GM18526 (cell line): Measurements from ENCODE around the gene METTL15.

Experiments used
- POLR2A ChIP-seq: IDR thresholded peaks from 3 replicates; pipeline ENCODE4 v1.6.1; 2011; ENCODE audit not compliant: insufficient read length; ENCODE audit errors: extremely low read depth

METTL15 gene

DNA sequence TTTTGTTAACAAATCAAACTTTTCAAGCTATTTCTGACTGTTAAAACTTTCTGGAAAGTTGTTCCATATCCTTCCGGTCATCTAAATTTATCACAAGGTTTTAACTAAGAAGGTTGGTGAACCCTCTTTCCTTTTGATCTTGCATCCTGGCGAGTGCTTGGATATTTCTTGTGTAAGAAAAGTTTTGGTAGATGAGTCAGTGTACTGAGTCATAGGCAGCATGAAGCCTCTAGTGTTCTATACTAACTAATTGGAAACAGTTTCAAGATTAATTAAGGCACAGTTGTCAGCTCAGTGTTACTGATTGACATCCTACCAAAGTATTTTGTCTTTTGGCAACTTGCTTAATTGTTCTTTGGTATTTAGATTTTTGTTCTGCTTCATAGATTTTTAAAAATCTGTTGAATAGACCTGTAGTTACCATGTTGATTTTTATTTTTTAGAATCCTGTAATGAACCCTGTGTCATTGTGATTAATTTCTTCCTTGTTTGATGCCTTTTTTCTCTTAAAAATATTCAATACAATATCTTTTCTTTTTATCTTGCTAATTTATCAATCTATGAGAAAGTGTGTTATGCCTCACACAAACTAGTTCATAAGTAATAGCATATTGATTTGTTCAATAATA lies 38.0 kb downstream of the METTL15 start:
- TF ChIP-seq POLR2A: no peak

DNA sequence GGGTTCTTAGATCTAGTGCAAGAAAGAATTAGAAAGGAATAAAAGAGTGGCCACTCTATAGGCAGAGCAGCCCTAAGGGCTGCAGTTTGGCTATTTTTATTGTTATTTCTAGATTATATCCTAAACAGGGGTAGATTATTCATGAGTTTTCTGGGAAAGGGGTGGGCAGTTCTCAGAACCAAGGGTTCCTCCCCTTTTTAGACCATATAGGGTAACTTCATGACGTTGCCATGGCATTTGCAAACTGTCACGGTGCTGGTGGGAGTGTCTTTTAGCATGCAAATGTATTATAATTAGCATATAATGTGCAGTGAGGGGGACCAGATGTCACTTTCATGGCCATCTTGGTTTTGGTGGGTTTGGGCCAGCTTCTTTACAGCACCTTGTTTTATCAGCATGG lies 44.6 kb downstream of the METTL15 start:
- no peak for TF ChIP-seq POLR2A

DNA sequence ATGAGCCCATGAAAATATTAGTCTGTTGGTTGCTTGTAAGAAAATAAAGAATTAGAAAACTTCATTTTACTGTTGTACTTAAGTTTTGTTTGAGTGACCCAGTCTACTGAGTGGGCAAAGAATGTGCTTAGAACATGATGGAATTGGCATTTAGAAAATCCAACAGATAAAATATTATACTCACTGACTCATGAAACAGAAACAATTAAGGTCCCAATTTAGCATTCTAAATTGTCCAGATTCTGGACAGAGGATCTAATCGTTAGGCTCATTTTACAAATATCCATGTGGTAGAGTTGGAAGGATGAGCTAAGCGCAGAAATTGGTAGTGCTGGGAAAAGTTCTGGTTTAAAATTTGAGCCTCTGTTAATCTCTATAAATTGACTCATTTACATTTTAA lies 45.4 kb downstream of the METTL15 start:
- no peak for TF ChIP-seq POLR2A

DNA sequence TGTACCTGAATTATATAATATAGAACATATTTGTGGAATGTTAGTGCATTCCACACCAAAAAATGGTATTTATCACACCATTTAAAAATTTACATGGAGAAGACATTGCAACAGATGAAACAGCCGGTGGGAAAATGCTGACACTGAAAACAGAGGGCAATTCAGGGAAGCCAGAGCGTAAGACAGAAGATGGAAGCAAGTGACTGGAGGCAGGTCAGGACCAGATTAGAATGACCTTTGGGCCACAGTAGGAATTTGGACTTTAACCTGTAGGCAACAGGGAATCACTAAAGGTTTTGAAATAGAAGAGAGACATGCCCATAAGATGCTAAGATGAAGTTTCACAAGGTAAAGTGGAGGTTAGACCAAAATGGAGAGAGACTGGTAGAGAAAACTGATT lies 60.5 kb downstream of the METTL15 start:
- no peak for TF ChIP-seq POLR2A

DNA sequence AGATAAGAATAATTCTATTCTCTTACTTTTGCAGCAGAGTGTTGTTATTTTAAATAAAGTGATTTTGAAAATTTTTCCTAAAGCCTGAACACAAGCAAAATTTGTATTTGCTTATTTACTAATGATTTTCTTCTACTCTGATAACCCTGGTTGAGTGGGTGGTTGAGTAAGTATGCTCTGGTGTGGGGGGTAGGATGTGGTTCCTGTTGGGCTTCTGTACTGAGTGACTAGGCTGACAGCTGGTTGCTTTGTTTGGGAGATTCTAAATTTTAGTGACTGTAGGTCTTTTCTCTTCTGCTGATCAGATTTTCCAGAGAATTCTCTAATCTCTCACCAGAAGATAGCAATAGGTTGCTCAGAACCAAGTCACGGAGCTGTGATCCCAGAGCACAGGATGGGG lies 61.6 kb downstream of the METTL15 start:
- no peak for TF ChIP-seq POLR2A

DNA sequence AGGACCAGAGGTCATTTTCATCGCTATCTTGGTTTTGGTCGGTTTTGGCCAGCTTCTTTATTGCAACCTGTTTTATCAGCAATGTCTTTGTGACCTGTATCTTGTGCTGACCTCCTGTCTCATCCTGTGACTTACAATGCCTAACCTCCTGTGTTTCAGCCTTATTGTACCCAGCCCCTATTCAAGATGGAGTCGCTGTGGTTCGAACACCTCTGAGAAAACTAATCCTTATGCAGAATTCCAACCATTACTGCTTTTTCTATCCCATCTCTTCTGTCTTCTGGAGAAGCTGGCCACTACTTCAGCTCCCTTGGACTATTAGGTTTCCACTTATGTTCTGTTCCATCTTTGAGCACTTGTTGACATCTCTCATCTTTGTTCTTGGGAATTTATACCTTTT lies 62.6 kb downstream of the METTL15 start:
- TF ChIP-seq POLR2A: no peak

DNA sequence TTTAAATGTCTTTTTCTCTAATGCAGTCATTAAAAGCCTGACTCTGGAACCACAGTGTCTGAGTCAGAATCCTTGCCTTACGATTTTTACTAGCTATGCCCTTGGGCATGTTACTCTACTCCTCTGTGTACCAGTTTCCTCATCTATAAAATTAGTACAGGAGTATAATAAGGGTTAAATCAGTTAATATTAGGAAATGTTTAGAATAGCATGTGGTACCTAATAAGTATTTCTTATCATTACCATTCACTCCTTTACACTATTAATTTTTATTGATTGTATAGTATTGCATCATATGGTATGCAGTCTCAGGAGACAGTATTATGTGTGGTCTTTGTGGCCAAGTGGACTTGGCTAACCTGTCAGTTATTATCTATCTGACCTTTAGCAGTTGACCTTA lies 68.2 kb downstream of the METTL15 start:
- no peak for TF ChIP-seq POLR2A

DNA sequence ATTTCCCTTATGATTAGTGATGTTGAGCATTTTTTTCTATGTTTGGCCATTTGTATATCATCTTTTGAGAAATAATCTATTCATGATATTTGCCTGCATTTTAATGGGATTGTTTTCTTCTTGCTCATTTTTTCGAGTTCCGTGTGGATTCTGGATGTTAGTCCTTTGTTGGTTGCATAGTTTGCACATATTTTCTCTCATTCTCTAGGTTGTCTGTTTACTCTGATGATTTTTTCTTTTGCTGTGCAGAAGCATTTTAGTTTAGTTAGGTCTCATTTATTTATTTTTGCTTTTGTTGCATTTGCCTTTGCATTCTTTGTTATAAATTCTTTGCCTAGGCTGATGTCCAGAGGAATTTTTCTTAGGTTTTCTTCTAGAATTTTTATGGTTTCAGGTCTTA lies 87.3 kb downstream of the METTL15 start:
- no peak for TF ChIP-seq POLR2A

DNA sequence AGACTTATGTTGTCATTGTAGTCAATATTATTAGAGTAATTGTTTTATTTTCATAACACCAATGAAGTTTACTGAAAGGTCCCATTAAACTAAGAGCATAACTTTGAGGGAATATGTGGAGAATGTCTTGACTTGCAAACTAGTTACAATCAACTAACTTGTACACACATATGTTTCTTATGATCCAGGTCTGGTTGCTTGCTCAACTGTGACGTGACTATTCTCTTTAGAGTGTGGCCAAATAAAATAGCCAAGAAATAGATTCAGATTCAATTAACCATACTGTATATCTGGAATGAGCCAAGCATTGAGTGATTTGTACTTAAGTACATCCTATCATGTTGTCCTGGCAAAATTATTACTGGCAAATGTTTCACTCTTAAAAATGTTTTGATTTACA lies 101.7 kb downstream of the METTL15 start:
- TF ChIP-seq POLR2A: no peak

DNA sequence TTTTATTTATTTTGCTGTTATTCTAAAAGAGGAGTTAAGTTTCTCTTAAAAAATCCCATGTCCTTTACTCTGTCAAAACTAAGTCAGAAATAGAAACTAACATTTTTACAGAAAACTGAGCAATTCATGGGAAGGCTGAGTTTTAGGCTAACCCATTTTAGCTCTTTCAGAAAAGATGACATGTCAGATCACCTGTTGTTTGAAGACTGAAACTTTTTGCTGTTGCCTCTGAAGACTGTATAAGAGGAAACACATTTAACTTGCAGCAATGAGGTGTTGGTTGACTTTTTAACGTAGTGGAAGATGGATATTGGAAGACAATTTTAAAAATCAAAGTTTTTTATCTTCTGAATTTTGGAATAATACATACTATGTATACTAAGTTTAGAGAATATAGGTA lies 115.4 kb downstream of the METTL15 start:
- TF ChIP-seq POLR2A: no peak

DNA sequence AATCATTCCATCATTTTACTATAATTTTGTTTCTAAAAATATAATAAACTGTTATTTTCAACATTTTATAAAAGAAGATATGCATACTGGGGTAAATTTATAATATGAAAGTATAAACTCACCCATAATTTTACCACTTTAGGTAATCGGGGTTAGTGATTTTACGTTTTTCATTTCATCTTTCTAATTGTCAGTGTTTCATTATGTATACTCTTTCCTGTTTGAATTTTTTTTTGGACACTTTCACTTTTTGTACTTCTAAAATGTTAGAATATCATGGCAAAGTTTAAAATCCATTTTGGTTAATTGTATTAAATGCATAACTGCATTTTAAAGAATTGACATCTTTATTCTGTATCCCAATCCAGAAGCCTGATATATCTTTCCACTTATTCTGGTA lies 115.8 kb downstream of the METTL15 start:
- no peak for TF ChIP-seq POLR2A

DNA sequence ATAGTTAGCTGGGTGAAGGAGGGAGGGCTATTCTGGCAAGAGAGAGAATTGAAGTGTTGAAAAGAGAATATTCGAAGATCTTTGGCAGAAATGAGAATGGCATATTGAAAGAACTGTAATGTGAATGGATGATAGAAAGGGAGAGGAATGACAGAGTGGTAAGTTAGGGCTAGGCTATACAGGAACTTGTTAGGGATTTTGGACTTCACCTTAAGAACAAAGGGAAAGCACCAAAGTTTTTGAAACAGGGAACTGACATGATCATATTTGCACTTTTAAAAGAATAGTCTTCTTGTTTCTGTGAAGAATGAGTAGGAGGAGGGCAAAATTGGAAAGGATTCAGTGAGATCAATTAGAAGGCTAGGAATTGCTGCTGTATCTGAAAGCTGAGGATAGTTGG lies 119.3 kb downstream of the METTL15 start:
- no peak for TF ChIP-seq POLR2A

DNA sequence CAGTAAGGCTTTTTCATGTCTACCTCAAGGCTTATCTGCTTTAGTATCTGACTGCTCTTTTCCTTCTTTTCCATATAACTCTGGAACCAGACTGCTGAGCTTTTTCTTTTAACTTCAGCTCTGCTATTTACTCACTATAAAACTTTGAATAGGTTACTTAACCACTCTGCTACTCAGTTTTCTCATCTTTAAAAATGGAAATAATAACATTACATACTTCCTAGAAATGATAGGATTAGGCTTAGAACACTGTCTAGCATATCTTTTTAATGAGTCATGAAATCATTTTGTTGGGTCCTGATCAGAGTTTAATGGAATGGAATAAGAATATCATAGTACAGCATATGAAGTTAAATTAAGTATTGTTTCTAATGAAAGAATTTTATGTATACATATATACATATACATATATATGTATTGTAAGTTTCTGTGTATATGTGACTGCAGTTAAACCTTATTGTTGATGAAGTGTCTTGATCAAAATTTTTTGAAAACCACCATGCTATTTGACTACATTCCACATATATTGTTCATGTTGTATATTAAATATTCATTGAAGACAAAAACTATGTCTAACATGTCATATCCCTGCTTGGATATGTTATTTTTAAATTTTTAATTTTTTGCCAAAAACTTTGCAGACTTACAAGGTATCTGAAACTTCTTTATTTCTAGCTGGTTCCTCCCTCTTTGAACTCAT lies 120.2 kb downstream of the METTL15 start:
- TF ChIP-seq POLR2A: no peak

DNA sequence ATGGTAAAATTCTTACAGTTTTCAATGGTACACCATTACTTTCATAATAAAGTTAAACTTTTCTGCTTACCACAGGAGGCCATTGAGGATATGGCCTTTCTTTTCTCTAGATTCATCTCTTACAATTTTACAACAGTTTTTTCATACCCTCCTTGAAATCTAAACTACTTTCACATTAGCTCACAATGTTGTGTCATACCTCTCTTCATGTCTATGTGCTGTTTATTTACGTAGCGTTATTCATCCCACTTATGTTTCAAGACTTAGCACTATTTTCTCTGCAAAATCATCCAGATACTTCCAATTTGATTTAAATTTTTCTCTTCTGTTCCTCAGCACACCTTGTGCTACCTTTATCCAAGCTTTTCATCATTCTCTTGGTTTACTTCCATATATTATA lies 123.3 kb downstream of the METTL15 start:
- no peak for TF ChIP-seq POLR2A

DNA sequence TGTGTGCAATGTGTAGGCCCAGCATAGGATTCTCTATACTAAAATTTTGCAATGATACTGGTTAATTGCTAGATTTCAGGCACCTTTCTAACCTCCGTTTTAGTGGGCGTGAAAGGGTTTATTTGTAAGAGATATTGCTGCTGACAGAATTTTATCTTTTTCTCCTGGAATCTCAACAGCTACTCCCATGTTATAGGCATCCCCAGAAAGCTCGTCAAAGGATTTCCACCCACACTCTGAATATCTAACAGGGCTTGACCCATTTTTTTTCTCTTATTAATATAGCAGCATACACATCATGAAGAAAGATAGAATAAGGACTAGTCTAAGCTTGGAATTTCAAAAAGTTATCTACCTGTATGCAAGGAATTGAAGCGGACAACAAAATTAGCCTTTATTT lies 124.5 kb downstream of the METTL15 start:
- TF ChIP-seq POLR2A: no peak

DNA sequence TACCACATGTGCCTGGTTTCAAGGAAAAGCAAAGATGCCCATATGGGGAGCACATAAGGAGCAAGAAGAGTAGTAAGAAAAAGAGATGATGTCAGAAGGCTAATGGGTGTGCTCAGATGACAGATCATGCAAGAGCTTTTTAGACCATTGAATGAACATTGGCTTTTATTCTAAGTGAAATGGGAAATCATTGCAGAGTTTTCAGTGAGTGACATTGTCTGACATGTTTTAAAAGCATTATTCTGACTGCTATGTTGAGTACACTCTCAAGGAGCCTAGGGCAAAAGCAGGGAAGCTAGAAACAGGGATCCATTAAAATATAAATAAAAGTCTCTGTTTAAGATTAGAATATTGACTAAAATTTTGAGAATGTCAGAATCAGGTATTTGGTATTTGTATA lies 133.6 kb downstream of the METTL15 start:
- TF ChIP-seq POLR2A: no peak

DNA sequence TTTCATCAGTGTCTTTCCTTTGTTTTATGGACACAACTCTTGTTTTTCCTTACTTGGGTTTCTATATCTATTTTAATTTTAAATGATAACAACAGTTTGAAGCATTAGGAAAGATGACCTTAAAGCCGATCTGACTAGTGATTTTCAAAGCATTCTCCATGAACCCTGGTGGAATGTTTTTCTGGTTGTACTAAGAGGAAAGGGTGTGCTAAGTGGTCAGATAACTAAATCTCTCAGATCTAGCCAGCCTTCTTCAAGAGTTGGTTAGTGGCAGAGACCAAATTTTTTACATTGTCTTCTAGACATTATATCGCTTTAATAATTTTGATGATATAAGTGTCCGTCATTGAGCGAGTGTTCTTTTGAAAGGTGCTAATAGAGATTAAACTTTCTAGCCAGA lies 134.4 kb downstream of the METTL15 start:
- TF ChIP-seq POLR2A: no peak
